ENCODE results near the gene PEX11G.

PEX11G gene

DNA sequence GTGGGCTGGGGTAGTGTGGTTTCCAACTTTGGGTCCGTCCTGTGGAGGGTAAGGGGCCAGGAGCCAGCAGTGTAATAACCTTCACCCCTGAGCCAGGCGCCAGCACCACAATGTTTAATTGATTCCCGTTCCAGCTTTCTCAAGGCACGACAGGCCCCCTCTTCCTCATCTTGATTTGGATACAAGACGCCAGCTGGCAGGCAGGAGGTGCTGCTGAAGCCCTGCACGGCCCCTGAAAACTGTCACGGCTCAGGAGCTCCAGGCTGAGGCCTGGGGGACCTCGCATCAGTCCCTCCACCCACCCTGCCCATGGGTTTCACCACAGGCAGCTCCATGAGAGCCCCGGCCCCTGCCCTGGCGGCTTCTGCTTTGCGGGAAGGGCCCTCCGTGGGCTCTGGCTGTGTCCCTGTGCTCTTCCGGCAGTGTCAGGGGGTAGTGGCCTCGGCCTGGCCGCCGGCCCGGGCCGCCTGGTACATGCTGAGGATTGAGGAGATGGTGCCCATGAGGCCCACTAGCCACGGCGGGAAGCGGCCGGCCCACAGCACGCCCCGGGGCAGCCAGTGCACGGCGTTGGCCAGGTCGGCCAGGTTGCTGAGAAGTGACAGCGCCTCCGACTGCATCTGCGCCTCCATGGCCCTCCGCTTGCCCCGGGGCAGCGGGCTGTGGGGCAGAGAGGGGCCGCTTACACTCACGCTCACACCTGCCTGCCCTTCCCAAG, 11.9 kb downstream of the PEX11G start:
- H3K27ac ChIP-seq = no peak overlapping the region
- TF ChIP-seq CTCF (conservative IDR thresholded peaks at IDR 0.05) = no peak

DNA sequence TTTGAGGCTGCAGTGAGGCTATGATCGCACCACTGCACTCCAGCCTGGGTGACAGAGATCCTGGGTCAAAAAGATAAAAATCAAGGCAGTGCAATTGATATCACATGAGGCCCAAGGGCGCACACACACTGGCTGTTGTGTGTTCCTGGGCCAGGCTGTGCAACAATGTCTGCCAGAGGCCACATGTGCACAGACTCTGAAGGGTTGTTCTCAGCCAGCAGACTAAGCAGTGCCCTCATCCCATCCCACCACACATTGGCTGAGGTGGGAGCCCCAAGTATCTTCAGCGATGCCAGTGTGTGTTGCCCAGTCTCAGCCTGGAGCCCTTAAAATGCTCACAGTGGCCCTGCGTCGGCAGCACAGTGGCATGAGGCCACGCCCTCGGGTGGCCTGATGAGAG, 12.6 kb downstream of the PEX11G start:
- no peak overlapping the region for H3K27ac ChIP-seq
- TF ChIP-seq CTCF (conservative IDR thresholded peaks at IDR 0.05) = no peak

DNA sequence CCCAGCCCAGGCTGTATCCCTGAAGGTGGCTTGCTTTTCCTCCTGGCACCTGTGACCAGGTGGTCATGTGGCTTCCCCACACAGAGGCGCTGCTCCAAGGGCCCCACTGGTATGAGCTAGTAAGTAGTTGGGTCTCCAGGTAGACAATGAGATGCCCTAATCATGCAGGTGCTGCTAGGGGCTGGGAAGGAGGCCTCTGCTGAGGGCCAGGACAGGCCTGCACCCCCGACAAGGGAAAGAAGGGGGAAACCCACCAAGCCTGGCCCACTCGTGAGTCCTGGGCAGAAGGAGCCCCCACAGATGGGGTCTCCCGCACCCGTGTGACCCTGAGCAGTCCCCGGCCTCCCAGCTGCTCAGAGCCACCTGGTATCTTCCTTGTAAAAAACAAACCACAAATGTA, 13.2 kb downstream of the PEX11G start:
- no peak for TF ChIP-seq CTCF (conservative IDR thresholded peaks at IDR 0.05)
- no peak overlapping the region for H3K27ac ChIP-seq

GRCh38 chr19:7471696-7472615, 16.9 kb downstream of the PEX11G start:
- H3K27ac ChIP-seq = no peak overlapping the region
- no peak for TF ChIP-seq CTCF (conservative IDR thresholded peaks at IDR 0.05)

DNA sequence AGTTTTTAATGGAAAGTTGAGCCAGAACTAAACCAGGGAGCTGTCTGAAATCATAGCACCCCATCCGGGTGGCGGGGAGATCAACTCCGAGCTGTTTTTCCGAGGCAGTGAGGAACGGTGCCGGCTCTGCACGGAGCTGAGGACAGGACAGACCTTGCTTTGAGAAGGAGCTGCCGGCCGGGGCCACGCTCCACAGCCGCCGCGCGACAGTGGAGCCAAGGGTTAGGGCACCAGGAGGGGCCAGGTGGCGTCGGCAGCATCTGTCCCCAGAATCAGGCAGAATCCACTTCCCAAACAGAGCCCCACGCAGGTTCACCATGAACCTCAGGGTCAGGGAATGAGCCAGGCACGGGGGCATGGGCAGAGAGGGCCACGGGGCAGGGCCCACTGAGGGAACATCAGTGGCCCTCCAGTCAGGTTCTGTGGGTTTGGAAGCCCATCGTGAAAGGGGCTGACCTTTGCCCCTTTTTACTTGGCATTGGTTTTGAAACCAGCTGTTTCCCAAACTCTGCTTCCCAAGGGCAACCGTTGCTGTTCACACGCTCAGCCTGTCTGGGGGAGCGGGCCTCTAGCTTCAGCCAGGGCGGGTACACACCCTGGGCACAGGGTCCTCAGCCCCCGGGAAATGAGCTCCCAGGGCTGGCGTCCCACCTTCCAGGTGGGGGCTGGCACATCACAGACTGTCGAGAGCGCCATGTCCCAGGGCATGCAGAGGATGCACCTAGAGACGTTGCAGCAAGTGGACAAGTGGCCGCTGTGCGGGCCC, 18.1 kb downstream of the PEX11G start:
- no peak for TF ChIP-seq CTCF (conservative IDR thresholded peaks at IDR 0.05)
- H3K27ac ChIP-seq = no peak overlapping the region

- H3K27ac ChIP-seq = no peak overlapping the region
- TF ChIP-seq CTCF (conservative IDR thresholded peaks at IDR 0.05) = no peak
Observed at GRCh38 chr19:7469669-7470285, 19.1 kb downstream of the PEX11G start.
